Measurements from ENCODE around the gene FUCA2.

FUCA2 gene

GRCh38 chr6:143553337-143553736, 41.8 kb upstream of the FUCA2 start:
- TF ChIP-seq, protein P1, sequence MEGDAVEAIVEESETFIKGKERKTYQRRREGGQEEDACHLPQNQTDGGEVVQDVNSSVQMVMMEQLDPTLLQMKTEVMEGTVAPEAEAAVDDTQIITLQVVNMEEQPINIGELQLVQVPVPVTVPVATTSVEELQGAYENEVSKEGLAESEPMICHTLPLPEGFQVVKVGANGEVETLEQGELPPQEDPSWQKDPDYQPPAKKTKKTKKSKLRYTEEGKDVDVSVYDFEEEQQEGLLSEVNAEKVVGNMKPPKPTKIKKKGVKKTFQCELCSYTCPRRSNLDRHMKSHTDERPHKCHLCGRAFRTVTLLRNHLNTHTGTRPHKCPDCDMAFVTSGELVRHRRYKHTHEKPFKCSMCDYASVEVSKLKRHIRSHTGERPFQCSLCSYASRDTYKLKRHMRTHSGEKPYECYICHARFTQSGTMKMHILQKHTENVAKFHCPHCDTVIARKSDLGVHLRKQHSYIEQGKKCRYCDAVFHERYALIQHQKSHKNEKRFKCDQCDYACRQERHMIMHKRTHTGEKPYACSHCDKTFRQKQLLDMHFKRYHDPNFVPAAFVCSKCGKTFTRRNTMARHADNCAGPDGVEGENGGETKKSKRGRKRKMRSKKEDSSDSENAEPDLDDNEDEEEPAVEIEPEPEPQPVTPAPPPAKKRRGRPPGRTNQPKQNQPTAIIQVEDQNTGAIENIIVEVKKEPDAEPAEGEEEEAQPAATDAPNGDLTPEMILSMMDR (conservative IDR thresholded peaks at IDR 0.05) = no peak
- peak overlapping the region; percentile 56; the same call in 1 of the 2 replicates for H3K27ac ChIP-seq

- no peak overlapping the region for H3K27ac ChIP-seq
- TF ChIP-seq, protein P1 (conservative IDR thresholded peaks at IDR 0.05) = no peak
These were observed 38.4 kb upstream of the FUCA2 start for GRCh38 chr6:143549949-143550268.

GRCh38 chr6:143549221-143549948, 37.9 kb upstream of the FUCA2 start:
- H3K27ac ChIP-seq = no peak overlapping the region
- TF ChIP-seq, protein P1 (conservative IDR thresholded peaks at IDR 0.05) = no peak

DNA sequence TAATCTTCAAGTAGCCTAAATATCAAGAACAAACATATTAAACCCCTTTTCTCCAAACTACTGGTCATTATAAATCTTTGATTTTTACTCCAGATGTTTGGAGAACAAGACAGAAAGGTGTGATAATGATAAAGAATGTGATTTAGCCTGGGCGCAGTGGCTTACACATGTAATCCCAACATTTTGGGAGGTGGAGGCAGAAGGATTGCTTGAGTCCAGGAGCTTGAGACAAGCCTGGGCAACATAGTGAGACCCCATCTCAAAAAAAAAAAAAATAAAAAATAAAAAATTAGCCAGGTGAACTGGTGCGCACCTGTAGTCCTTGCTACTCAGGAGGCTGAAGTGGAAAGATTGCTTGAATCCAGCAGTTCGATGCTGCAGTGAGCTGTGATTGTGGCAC, 35.1 kb upstream of the FUCA2 start:
- TF ChIP-seq, protein P1 (conservative IDR thresholded peaks at IDR 0.05) = no peak
- H3K27ac ChIP-seq = no peak overlapping the region

DNA sequence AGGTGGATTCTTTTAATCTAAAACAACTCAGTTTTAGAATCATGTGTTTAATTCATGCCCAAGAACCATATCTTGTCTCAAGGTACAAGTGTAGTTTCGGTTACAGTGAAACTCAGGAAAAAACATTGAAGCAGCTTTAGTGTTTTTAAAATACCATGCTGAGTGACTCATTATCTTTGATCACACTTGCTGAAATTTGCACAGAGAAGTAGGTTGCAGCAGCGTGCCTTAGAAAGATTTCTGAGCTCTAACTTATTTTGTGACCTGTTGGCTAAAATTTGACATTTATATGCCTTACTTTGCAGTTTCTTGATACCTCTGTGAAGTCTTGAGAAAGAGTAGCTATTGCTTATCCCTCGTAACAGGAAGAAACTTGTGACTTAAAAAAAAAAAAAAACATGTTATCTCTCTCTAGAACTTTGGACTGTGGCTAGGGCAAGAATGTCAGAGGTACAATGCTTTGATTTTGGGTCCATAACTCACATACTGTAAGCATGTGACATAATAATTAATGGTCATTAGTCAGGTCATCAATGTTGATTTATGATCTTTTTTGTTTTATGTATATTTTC, 34.5 kb upstream of the FUCA2 start:
- no peak overlapping the region for H3K27ac ChIP-seq

GRCh38 chr6:143545165-143545564, 33.6 kb upstream of the FUCA2 start:
- H3K27ac ChIP-seq = no peak overlapping the region
- TF ChIP-seq, protein P1 (conservative IDR thresholded peaks at IDR 0.05) = no peak

More for the DNA sequence above, 34.5 kb upstream of the FUCA2 start:
- TF ChIP-seq, protein P1 (conservative IDR thresholded peaks at IDR 0.05) = no peak

GRCh38 chr6:143544011-143544696, 32.6 kb upstream of the FUCA2 start:
- no peak overlapping the region for H3K27ac ChIP-seq
- TF ChIP-seq, protein P1 (conservative IDR thresholded peaks at IDR 0.05) = no peak
